GM19025 (cell line): ENCODE measurements around the gene MIB1.

ENCODE experiments used
- ATAC-seq: cut with Tn5 transposase; IDR thresholded peaks from one replicate; pipeline ENCODE4 v1.9.1; 2021; ENCODE audit warnings: mild to moderate bottlenecking, low read depth, moderate library complexity; ENCODE audit not compliant: unreplicated experiment

The MIB1 gene

GRCh38 chr18:21865043-21865442 is 124.5 kb downstream of the MIB1 start:
- ATAC-seq: no peak

- no peak for ATAC-seq
These were observed 128.2 kb downstream of the MIB1 start for GRCh38 chr18:21868770-21869169.

GRCh38 chr18:21889570-21889969 is 149.0 kb downstream of the MIB1 start:
- ATAC-seq: no peak

GRCh38 chr18:21894619-21895367 is 154.2 kb downstream of the MIB1 start:
- no peak for ATAC-seq

- ATAC-seq: no peak
These were observed 156.2 kb downstream of the MIB1 start for GRCh38 chr18:21896732-21897336.

GRCh38 chr18:21897811-21898210 is 157.2 kb downstream of the MIB1 start:
- peak; percentile 58 for ATAC-seq

GRCh38 chr18:21900605-21901352 is 160.2 kb downstream of the MIB1 start:
- ATAC-seq: no peak

- no peak for ATAC-seq
These were observed 160.9 kb downstream of the MIB1 start for GRCh38 chr18:21901423-21901945.

- ATAC-seq: no peak
These were observed 163.1 kb downstream of the MIB1 start for GRCh38 chr18:21903709-21904108.

- no peak for ATAC-seq
These were observed 164.3 kb downstream of the MIB1 start for GRCh38 chr18:21904856-21905255.

- ATAC-seq: no peak
These were observed 166.9 kb downstream of the MIB1 start for GRCh38 chr18:21907451-21907850.

GRCh38 chr18:21908711-21909110 is 168.1 kb downstream of the MIB1 start:
- no peak for ATAC-seq

- ATAC-seq: no peak
These were observed 170.3 kb downstream of the MIB1 start for GRCh38 chr18:21910906-21911305.

GRCh38 chr18:21911551-21911950 is 171.0 kb downstream of the MIB1 start:
- ATAC-seq: peak; percentile 57

GRCh38 chr18:21912339-21913239 is 172.0 kb downstream of the MIB1 start:
- ATAC-seq: no peak

- no peak for ATAC-seq
These were observed 174.2 kb downstream of the MIB1 start for GRCh38 chr18:21914739-21915319.

- ATAC-seq: no peak
These were observed 175.0 kb downstream of the MIB1 start for GRCh38 chr18:21915546-21915945.

- no peak for ATAC-seq
These were observed 176.0 kb downstream of the MIB1 start for GRCh38 chr18:21916594-21916993.

- ATAC-seq: no peak
These were observed 178.1 kb downstream of the MIB1 start for GRCh38 chr18:21918693-21919092.
